ENCODE data around the gene ASB15.

DNA sequence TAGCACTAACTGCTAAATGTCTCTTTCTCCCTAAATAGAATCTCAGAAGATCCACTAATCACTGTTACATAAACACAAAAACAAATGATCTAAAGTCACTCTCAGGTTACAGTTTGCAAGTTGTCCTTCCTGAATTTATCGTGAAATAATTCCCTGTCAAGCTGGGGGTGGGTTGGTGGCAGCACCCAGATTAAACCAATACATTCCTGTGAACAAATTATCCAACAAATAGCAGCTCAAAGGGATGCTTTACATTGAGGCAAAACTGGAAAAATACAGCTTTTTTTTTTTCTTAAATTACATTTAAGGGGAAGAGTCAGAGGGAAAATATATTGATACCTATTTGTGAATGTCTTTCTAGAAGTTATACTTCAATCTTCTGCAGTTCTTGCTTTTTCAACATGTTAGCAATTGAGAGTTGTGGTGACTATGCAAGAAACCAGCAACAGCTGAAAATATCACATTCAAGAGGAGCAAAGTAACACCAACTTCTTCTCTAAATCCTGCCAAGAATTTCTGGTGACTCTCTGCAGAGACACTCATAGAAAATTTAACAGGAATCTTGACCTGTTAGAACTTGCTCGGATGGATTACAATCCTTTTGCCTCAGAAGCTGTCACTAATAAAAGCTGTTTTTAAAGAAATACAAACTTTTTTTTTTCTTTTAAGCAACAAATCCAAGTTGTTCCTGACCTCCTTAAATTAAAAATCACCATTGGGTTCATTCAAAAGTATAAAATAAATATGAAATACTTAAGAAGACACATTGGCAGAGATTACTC is 73.0 kb downstream of the ASB15 start:
- TF ChIP-seq, protein P1, sequence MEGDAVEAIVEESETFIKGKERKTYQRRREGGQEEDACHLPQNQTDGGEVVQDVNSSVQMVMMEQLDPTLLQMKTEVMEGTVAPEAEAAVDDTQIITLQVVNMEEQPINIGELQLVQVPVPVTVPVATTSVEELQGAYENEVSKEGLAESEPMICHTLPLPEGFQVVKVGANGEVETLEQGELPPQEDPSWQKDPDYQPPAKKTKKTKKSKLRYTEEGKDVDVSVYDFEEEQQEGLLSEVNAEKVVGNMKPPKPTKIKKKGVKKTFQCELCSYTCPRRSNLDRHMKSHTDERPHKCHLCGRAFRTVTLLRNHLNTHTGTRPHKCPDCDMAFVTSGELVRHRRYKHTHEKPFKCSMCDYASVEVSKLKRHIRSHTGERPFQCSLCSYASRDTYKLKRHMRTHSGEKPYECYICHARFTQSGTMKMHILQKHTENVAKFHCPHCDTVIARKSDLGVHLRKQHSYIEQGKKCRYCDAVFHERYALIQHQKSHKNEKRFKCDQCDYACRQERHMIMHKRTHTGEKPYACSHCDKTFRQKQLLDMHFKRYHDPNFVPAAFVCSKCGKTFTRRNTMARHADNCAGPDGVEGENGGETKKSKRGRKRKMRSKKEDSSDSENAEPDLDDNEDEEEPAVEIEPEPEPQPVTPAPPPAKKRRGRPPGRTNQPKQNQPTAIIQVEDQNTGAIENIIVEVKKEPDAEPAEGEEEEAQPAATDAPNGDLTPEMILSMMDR (IDR thresholded peaks at IDR 0.05; ENCODE audit: low read depth, low read length), result no peak
- TF ChIP-seq POLR2A (IDR thresholded peaks at IDR 0.05; ENCODE audit: extremely low read depth, insufficient read length) (no peak), MAX (IDR thresholded peaks at IDR 0.05; ENCODE audit: low read depth, low read length) (no peak)

Measured in NB4 (cell line).